Nephron progenitor cell (in vitro differentiated cells): Measurements from ENCODE around the gene KCNMA1.

Source experiments
- DNase-seq: peaks from one replicate; pipeline ENCODE4 v3.0.0; 2021
- H3K27ac Mint-ChIP-seq: 2 replicates; pipeline ENCODE4 v1.8.0; 2021; ENCODE audit warnings: mild to moderate bottlenecking, moderate library complexity, mixed read lengths
- H3K27me3 Mint-ChIP-seq: 2 replicates; pipeline ENCODE4 v1.8.0; 2021; ENCODE audit warnings: mild to moderate bottlenecking, low read depth, mixed read lengths; ENCODE audit not compliant: poor library complexity
- H3K36me3 Mint-ChIP-seq: 2 replicates; pipeline ENCODE4 v1.8.0; 2021; ENCODE audit warnings: low read depth, mixed read lengths
- H3K4me1 Mint-ChIP-seq: 2 replicates; pipeline ENCODE4 v1.8.0; 2021; ENCODE audit warnings: mixed read lengths
- H3K4me3 Mint-ChIP-seq: 2 replicates; pipeline ENCODE4 v1.8.0; 2021; ENCODE audit warnings: mild to moderate bottlenecking, moderate library complexity, mixed read lengths
- H3K9me3 Mint-ChIP-seq: 2 replicates; pipeline ENCODE4 v1.8.0; 2021; ENCODE audit warnings: mild to moderate bottlenecking, moderate library complexity, mixed read lengths
- CTCF ChIP-seq: fragments of 200-600 bp; sonication (generic); IDR thresholded peaks from 2 replicates; pipeline ENCODE4 v1.5.0; 2021; ENCODE audit warnings: antibody characterized with exemption

Gene KCNMA1

GRCh38 chr10:77274046-77274795, 363.4 kb downstream of the KCNMA1 start:
- Mint-ChIP-seq H3K36me3 (peaks cover 5% of the 10 kb centered on the region), H3K27me3 (peaks cover 34% of the 10 kb centered on the region), H3K9me3 (peaks cover 13% of the 10 kb centered on the region), H3K27ac (peak overlapping the region; percentile 66), H3K4me1 (peaks cover 69% of the 10 kb centered on the region), H3K4me3 (peak overlapping the region; percentile 46)
- TF ChIP-seq CTCF = no peak
- peak; percentile 69 for DNase-seq

GRCh38 chr10:77269163-77269562, 368.4 kb downstream of the KCNMA1 start:
- Mint-ChIP-seq H3K27me3 (peaks cover 48% of the 10 kb centered on the region), H3K27ac (no peak overlapping the region), H3K4me1 (peaks cover 53% of the 10 kb centered on the region), H3K9me3 (no peaks in the 10 kb centered on the region), H3K4me3 (no peak overlapping the region), H3K36me3 (no peaks in the 10 kb centered on the region)
- no peak for TF ChIP-seq CTCF
- no peak for DNase-seq

- Mint-ChIP-seq H3K9me3 (no peaks in the 10 kb centered on the region), H3K4me3 (no peak overlapping the region), H3K27ac (peak overlapping the region; percentile 80), H3K27me3 (peaks cover 53% of the 10 kb centered on the region), H3K4me1 (peaks cover 49% of the 10 kb centered on the region), H3K36me3 (no peaks in the 10 kb centered on the region)
- TF ChIP-seq CTCF = no peak
- DNase-seq = no peak
These were observed 368.9 kb downstream of the KCNMA1 start for GRCh38 chr10:77268721-77269120.

- Mint-ChIP-seq H3K27ac (peak overlapping the region; percentile 80), H3K9me3 (no peaks in the 10 kb centered on the region), H3K36me3 (no peaks in the 10 kb centered on the region), H3K27me3 (peaks cover 60% of the 10 kb centered on the region), H3K4me1 (peaks cover 42% of the 10 kb centered on the region), H3K4me3 (no peak overlapping the region)
- no peak for TF ChIP-seq CTCF
- no peak for DNase-seq
These were observed 369.6 kb downstream of the KCNMA1 start for GRCh38 chr10:77267703-77268675.

GRCh38 chr10:77266242-77266641, 371.4 kb downstream of the KCNMA1 start:
- Mint-ChIP-seq H3K27ac (no peak overlapping the region), H3K4me3 (no peak overlapping the region), H3K36me3 (no peaks in the 10 kb centered on the region), H3K9me3 (no peaks in the 10 kb centered on the region), H3K4me1 (peaks cover 28% of the 10 kb centered on the region), H3K27me3 (peaks cover 58% of the 10 kb centered on the region)
- no peak for DNase-seq
- no peak for TF ChIP-seq CTCF
